HG03521 (cell line): ENCODE results near the gene RNASE11.
"Not testable (repeated sequence)": the region's sequence is repeated elsewhere in the genome, so short reads cannot be mapped to it uniquely, and the experiment has no call there.

Experiments
- ATAC-seq: cut with Tn5 transposase; IDR thresholded peaks from one replicate; pipeline ENCODE4 v1.9.1; 2021; ENCODE audit warnings: mild to moderate bottlenecking, moderate library complexity; ENCODE audit not compliant: unreplicated experiment

The RNASE11 gene

GRCh38 chr14:20614038-20614840, 26.4 kb upstream of the RNASE11 start:
- ATAC-seq = peak; percentile 1

GRCh38 chr14:20613094-20614037, 25.6 kb upstream of the RNASE11 start:
- ATAC-seq = peak; percentile 69

GRCh38 chr14:20612403-20612802, 24.6 kb upstream of the RNASE11 start:
- ATAC-seq = no peak

GRCh38 chr14:20611277-20611676, 23.5 kb upstream of the RNASE11 start:
- no peak for ATAC-seq

- ATAC-seq = no peak
These were observed 22.4 kb upstream of the RNASE11 start for GRCh38 chr14:20610002-20610765.

- ATAC-seq = peak; percentile 17
These were observed 21.6 kb upstream of the RNASE11 start for GRCh38 chr14:20609215-20610001.

GRCh38 chr14:20608383-20609110, 20.7 kb upstream of the RNASE11 start:
- no peak for ATAC-seq

GRCh38 chr14:20607617-20608016, 19.8 kb upstream of the RNASE11 start:
- ATAC-seq = no peak

- ATAC-seq = no peak
These were observed 19.1 kb upstream of the RNASE11 start for GRCh38 chr14:20606902-20607242.

GRCh38 chr14:20606190-20606901, 18.5 kb upstream of the RNASE11 start:
- no peak for ATAC-seq

- ATAC-seq = no peak
These were observed 16.3 kb upstream of the RNASE11 start for GRCh38 chr14:20603813-20604690.

GRCh38 chr14:20602583-20602982, 14.8 kb upstream of the RNASE11 start:
- ATAC-seq = no peak

- ATAC-seq = no peak
These were observed 13.7 kb upstream of the RNASE11 start for GRCh38 chr14:20601522-20601921.

GRCh38 chr14:20597108-20597507, 9.3 kb upstream of the RNASE11 start:
- no peak for ATAC-seq

GRCh38 chr14:20595726-20596125, 7.9 kb upstream of the RNASE11 start:
- ATAC-seq = not testable (repeated sequence)

GRCh38 chr14:20592574-20592973, 4.8 kb upstream of the RNASE11 start:
- ATAC-seq = no peak

GRCh38 chr14:20591235-20591634, 3.4 kb upstream of the RNASE11 start, which contains the start of gene RNASE12:
Gene RNASE12, minus strand, starts transcription at chr14:20591376. Its CDS starts 653 bp downstream, at chr14:20590723.
- ATAC-seq = no peak

GRCh38 chr14:20583908-20584307, 3.9 kb downstream of the RNASE11 start:
- ATAC-seq = no peak
